ENCODE measurements around the gene MT1A.

Gene MT1A

DNA sequence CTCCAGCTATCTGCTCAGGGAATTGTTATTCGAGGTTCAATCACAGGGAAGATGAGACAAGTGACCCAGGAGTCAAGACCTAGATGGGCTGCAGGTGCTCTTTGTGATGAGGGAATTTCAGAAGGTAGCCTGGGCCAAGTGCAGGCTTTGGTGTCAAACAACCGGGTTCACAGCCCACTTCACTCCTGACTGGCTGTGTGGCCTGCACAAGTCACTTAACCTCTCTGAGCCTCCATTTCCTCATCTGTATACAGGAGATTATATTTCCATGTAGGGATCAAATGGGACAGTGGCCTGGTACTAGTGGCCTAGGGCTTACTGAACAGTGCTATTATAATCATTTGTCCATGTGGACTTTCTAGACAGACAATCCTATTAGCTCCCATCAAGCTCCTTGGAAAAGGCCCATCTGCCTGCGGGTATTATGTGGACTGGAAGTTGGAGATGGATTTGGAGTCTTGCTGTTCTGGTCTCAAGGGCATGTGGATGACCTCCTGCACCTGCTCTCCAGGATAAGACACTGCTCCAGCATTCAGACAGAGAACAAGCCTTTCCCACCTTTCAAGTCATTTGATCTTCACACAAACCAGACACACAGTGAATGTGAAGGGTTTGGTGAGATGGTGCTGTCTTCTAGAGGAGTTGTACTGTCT is 40.7 kb downstream of the MT1A start:
- Mint-ChIP-seq H3K4me1 (ENCODE audit: low read depth) (peaks cover 28% of the 10 kb centered on the region), H3K27ac (no peak overlapping the region), H3K4me3 (no peak overlapping the region)

DNA sequence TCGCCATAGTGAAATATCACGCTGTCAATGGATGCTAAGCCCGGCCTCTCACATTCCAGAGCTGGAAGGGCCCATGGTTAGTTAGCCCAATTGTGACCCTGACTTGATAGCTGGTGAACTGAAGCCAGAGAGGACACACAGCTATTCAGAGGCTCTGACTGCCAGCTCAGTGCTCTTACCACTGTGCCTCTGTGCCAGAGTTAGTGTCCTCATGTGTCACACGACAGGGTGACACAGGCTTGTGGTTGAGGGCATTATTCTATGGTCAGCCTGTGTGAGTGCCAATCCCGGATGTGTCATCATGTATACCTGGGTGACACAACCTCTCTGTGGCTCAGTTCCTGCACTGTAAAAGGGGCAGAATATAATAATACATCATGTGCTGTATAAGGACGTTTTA is 41.4 kb downstream of the MT1A start:
- Mint-ChIP-seq H3K4me3 (no peak overlapping the region), H3K4me1 (ENCODE audit: low read depth) (peaks cover 28% of the 10 kb centered on the region)
- no peak for DNase-seq (ENCODE audit: low spot score)

More for the DNA sequence above, 40.7 kb downstream of the MT1A start:
- no peaks in the 10 kb centered on the region for H3K36me3 Mint-ChIP-seq (ENCODE audit: low read depth)
- no peaks in the 10 kb centered on the region for H3K9me3 Mint-ChIP-seq
- H3K27me3 Mint-ChIP-seq (ENCODE audit: low read depth): peaks cover 13% of the 10 kb centered on the region
- DNase-seq (ENCODE audit: low spot score): no peak

DNA sequence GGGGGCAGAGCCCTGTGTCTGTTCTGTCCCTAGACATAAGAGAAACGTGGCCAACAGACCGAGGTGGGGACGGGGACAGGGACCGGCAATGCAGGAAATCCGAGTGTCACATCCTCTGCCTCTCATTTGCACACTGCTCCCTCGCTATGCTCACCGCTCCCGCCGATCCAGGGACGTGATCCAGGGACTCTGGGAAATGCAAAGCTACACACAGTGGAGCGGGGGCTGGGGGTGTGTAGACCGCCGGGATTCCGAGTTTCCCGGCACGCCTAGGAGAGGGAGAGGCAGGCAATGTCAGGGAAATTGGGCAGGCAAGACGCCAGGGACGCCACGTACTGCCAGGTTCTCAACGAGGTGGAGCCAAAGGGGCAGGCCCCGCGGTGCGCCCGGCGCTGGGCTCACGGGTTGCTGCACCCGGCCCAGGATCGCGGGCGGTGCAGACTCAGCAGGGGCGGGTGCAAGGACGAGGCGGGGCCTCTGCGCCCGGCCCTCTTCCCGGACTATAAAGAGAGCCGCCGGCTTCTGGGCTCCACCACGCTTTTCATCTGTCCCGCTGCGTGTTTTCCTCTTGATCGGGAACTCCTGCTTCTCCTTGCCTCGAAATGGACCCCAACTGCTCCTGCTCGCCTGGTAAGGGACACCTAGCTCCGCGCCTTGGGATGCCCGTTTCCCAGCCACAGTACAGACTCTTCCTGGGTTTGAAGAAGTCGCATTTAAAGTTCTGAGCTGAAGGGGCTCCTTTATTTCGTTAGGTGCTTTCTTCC is 43.7 kb downstream of the MT1A start, which contains the start of gene MT1X:
Gene MT1X (plus strand): TSS at position 532 of the 764 bp plus-strand sequence. CDS start 71 bp downstream, at position 603.
- Mint-ChIP-seq H3K4me1 (ENCODE audit: low read depth) (peaks cover 16% of the 10 kb centered on the region), H3K36me3 (ENCODE audit: low read depth) (peaks cover 3% of the 10 kb centered on the region), H3K27ac (peak within 1 kb of the TSS; percentile 92), H3K9me3 (peaks cover 4% of the 10 kb centered on the region), H3K27me3 (ENCODE audit: low read depth) (no peaks in the 10 kb centered on the region), H3K4me3 (peak within 1 kb of the TSS; percentile 96)
- peak; percentile 89 for DNase-seq (ENCODE audit: low spot score)

More for the DNA sequence above, 41.4 kb downstream of the MT1A start:
- Mint-ChIP-seq H3K27ac (no peak overlapping the region), H3K36me3 (ENCODE audit: low read depth) (no peaks in the 10 kb centered on the region), H3K27me3 (ENCODE audit: low read depth) (peaks cover 10% of the 10 kb centered on the region), H3K9me3 (no peaks in the 10 kb centered on the region)

DNA sequence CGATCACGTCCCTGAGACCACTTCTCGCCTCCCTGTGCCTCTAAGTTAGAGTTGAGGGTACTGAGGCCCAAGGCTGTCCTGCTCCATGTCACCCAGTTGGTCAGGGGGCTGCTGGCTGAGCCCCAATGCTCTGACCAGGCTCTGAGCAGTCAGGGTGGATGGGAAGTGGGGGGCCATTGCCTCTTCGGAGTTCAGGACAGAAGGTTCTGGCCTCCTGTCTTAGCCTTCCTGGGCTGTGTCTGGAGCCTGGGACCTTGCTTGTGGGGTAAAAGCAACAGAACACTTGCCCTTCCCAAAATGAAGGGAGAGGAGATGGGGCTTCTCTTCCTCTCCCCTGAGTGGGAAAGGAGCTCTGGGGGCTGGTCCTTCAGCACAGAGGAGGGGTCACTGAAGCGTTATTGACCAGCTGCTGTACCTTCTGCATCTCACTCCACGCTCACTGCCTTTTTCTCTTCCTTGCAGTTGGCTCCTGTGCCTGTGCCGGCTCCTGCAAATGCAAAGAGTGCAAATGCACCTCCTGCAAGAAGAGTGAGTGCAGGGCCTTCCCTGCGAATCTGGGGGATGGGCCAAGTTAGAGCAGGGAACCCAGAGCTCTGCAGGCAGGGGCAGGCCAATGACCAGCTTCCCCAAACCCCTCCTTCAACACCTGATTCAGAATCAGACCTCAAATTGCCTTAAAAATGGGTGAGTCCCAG is 44.4 kb downstream of the MT1A start:
- H3K27me3 Mint-ChIP-seq (ENCODE audit: low read depth): no peaks in the 10 kb centered on the region
- peaks cover 4% of the 10 kb centered on the region for H3K9me3 Mint-ChIP-seq
- peaks cover 3% of the 10 kb centered on the region for H3K36me3 Mint-ChIP-seq (ENCODE audit: low read depth)
- peak overlapping the region; percentile 92 for H3K27ac Mint-ChIP-seq
- H3K4me3 Mint-ChIP-seq: peak overlapping the region; percentile 96
- H3K4me1 Mint-ChIP-seq (ENCODE audit: low read depth): peaks cover 16% of the 10 kb centered on the region
- no peak for DNase-seq (ENCODE audit: low spot score)

DNA sequence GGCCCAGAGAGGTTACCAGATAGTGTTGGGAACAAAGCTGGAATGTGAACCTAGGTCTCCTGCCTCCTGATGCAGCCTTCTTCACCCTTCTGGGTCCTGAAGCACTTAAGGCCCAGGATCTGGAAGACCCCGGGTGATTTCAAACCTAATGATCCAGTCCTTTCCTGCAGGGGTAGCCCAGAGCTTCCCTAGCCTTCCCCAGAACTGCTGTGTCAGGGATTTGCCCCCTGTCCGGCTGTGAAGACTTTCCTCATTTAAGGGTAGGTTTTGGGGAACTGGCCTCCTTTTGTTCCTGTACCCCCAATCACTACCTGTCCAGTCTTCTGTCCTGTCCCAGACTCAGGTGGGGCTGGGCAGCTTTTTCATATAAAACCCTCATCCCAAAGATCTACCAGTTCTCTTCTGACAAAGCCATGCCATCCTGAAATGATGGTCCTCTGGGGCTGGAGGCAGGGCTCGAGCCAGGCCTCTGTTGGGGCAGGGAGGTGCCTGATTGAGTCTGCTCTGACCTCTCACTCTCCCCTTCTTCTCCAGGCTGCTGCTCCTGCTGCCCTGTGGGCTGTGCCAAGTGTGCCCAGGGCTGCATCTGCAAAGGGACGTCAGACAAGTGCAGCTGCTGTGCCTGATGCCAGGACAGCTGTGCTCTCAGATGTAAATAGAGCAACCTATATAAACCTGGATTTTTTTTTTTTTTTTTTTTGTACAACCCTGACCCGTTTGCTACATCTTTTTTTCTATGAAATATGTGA is 45.1 kb downstream of the MT1A start:
- H3K27ac Mint-ChIP-seq: no peak overlapping the region
- H3K4me1 Mint-ChIP-seq (ENCODE audit: low read depth): peaks cover 16% of the 10 kb centered on the region
- H3K27me3 Mint-ChIP-seq (ENCODE audit: low read depth): no peaks in the 10 kb centered on the region
- peaks cover 3% of the 10 kb centered on the region for H3K36me3 Mint-ChIP-seq (ENCODE audit: low read depth)
- peaks cover 4% of the 10 kb centered on the region for H3K9me3 Mint-ChIP-seq
- peak overlapping the region; percentile 96 for H3K4me3 Mint-ChIP-seq
- DNase-seq (ENCODE audit: low spot score): no peak

DNA sequence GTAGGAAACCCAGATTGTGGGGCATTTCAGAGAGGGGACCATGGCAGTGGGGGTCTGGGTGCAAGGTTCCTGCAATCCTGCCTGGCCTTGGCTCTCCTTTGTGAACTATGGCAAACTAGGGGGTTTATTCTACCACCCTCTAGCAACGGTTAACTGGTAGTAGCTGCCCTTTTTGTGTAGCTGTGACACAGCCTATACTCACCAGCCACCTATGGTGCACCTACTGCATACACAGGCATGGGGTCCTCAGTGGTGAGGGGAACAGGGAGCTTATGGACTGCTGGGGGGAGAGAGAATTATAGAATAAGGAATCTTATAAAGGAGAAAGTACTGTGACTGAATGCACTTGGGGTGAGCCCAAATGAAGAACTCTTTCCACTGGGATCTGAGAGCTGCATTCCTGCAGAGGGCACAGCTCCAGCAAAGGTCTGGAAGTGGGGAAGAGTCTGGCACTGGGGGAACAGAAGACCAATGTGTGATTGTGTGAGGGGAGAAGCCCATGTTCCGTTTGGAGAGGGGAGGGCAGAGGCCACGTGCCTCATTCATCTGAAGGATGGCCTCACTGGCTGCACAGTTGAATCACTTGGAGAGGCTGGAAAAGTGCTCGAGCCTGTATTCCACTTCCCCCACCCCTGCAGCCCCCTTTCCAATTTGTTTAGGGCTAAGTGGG is 45.9 kb downstream of the MT1A start:
- H3K4me1 Mint-ChIP-seq (ENCODE audit: low read depth): peaks cover 16% of the 10 kb centered on the region
- peaks cover 2% of the 10 kb centered on the region for H3K27me3 Mint-ChIP-seq (ENCODE audit: low read depth)
- DNase-seq (ENCODE audit: low spot score): no peak
- H3K4me3 Mint-ChIP-seq: peak overlapping the region; percentile 96
- H3K36me3 Mint-ChIP-seq (ENCODE audit: low read depth): peaks cover 3% of the 10 kb centered on the region
- peaks cover 4% of the 10 kb centered on the region for H3K9me3 Mint-ChIP-seq
- no peak overlapping the region for H3K27ac Mint-ChIP-seq

DNA sequence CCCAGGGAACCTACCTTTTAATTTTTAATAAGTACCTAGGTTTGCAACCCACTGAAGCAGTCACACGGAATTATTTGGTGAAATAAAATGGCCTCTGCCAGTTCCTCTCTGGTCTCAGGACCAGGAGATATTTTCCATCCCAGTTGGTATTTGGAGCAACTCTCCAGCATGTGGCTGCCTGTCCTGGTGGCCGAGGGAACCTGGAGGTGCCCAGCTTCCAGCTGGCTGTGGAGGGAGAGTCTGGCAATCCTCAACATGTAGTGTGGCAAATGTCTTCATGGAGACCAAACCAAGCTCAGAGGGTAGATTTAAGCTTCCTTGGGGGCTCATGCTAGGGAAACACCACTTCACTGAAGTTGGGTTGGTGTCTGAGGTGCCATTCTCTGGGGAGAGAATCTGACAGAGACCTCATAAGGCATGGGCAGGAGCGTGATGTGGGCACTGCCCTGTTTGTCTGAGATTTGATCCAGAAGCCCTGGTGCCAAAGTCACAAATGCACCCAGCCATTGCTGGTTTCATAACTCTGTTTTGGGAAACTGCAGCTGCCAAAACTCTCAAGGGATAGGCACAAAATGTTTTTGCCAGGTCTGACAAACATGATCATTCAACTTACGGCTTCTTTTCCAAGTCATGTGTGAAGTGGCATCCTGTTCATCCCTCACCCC is 46.6 kb downstream of the MT1A start:
- no peak for DNase-seq (ENCODE audit: low spot score)
- peaks cover 16% of the 10 kb centered on the region for H3K4me1 Mint-ChIP-seq (ENCODE audit: low read depth)
- H3K9me3 Mint-ChIP-seq: peaks cover 4% of the 10 kb centered on the region
- no peak overlapping the region for H3K27ac Mint-ChIP-seq
- peaks cover 3% of the 10 kb centered on the region for H3K36me3 Mint-ChIP-seq (ENCODE audit: low read depth)
- no peak overlapping the region for H3K4me3 Mint-ChIP-seq
- H3K27me3 Mint-ChIP-seq (ENCODE audit: low read depth): peaks cover 2% of the 10 kb centered on the region

DNA sequence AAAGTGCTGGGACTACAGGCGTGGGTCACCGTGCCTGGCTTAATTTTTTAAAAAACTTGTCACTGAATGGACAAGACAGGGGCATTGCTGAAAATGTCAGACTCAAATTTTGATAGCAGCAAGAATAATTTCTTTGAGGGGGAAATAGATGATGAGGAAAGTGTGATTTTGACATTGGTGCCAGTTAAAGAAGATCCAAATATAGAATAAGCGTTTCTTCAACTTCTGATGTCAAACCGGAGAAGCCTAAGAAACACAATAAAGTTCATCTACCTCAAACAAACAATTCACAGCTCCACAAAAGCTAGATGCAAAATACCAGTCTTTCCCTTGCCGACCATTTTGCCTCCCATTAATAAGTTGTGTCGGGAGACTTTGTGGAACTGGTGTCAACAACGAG is 48.3 kb downstream of the MT1A start:
- Mint-ChIP-seq H3K36me3 (ENCODE audit: low read depth) (peaks cover 3% of the 10 kb centered on the region), H3K27me3 (ENCODE audit: low read depth) (peaks cover 5% of the 10 kb centered on the region), H3K27ac (no peak overlapping the region), H3K4me3 (no peak overlapping the region), H3K4me1 (ENCODE audit: low read depth) (peaks cover 11% of the 10 kb centered on the region), H3K9me3 (peaks cover 9% of the 10 kb centered on the region)
- no peak for DNase-seq (ENCODE audit: low spot score)

DNA sequence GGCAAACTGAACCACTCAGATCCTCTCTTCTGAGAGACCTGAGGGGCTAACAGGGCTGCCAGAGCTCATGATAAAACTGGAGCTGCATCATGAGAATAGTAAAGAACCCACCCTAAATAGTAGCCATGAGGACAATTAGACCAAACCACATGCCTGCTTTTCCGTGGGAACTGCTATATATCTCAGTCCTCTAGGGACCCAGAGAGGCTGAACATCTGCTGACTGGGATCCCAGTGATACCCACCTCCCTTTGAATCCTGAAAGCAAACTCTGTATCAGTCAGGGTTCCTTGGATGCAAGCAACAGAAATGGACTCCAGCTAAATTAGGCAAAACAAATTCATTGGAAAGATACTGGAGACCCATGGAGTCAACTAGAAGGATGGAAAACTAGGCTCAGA is 50.3 kb downstream of the MT1A start:
- DNase-seq (ENCODE audit: low spot score): no peak
- Mint-ChIP-seq H3K27me3 (ENCODE audit: low read depth) (peaks cover 5% of the 10 kb centered on the region), H3K9me3 (peaks cover 9% of the 10 kb centered on the region), H3K4me3 (no peak overlapping the region), H3K36me3 (ENCODE audit: low read depth) (peaks cover 3% of the 10 kb centered on the region), H3K27ac (no peak overlapping the region), H3K4me1 (ENCODE audit: low read depth) (peaks cover under 1% of the 10 kb centered on the region)

DNA sequence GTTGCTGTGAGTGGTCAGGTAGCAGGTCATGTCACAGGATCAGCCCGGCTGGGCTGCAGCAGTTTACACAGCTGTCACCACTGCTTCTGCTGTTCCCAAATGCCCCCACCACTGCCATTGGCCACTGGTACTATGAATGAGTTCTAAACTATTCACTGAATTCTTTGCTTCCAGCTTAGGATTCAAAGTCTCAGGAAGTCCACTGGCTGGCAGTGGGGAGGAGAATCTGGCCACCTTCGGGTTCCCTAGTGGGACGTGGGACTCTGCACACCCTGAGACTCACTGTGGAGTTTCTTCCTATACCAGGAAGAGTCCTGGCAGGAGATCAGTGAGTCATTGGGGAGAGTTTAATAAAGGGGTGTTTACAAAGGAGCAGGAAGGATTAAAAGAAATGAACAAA is 50.7 kb downstream of the MT1A start:
- Mint-ChIP-seq H3K4me1 (ENCODE audit: low read depth) (no peaks in the 10 kb centered on the region), H3K4me3 (no peak overlapping the region), H3K27ac (no peak overlapping the region), H3K36me3 (ENCODE audit: low read depth) (peaks cover 3% of the 10 kb centered on the region), H3K9me3 (peaks cover 9% of the 10 kb centered on the region), H3K27me3 (ENCODE audit: low read depth) (peaks cover 5% of the 10 kb centered on the region)
- DNase-seq (ENCODE audit: low spot score): no peak
